OCI-LY3 (cell line): ENCODE measurements around the gene HTR1D.
"Not testable (repeated sequence)": the region's sequence is repeated elsewhere in the genome, so short reads cannot be mapped to it uniquely, and the experiment has no call there.

Experiments used
- EZH2phosphoT487 ChIP-seq: fragments of 200-600 bp; shearing (Covaris generic); IDR thresholded peaks from 2 replicates; pipeline ENCODE4 v1.6.1; 2018; ENCODE audit warnings: antibody characterized with exemption, mixed run types, low read depth
- TF ChIP-seq, protein P1 (sequence below): fragments of 200-600, 300-600 bp; sonication (generic); IDR thresholded peaks from 2 replicates; pipeline ENCODE4 v1.5.1; 2014; ENCODE audit warnings: antibody characterized with exemption, low read length, low read depth

DNA sequence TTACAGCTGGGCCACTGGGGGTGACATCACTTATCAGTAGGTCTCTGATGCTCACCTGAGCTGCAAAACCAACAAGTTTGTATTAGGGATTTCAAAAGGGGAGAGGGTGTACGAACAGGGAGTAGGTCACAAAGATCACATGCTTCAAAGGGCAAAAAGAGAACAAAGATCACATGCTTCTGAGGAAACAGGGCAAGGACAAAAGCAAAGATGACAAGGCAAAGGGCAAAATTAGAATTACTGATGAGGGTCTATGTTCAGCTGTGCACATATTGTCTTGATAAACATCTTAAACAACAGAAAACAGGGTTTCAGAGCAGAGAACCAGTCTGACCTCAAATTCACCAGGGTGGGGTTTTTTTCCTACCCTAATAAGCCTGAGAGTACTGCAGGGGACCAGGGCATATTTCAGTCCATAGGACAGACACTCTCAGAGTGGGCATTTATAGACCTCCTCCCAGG lies 6.2 kb upstream of the HTR1D start:
- TF ChIP-seq, protein P1, sequence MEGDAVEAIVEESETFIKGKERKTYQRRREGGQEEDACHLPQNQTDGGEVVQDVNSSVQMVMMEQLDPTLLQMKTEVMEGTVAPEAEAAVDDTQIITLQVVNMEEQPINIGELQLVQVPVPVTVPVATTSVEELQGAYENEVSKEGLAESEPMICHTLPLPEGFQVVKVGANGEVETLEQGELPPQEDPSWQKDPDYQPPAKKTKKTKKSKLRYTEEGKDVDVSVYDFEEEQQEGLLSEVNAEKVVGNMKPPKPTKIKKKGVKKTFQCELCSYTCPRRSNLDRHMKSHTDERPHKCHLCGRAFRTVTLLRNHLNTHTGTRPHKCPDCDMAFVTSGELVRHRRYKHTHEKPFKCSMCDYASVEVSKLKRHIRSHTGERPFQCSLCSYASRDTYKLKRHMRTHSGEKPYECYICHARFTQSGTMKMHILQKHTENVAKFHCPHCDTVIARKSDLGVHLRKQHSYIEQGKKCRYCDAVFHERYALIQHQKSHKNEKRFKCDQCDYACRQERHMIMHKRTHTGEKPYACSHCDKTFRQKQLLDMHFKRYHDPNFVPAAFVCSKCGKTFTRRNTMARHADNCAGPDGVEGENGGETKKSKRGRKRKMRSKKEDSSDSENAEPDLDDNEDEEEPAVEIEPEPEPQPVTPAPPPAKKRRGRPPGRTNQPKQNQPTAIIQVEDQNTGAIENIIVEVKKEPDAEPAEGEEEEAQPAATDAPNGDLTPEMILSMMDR: not testable (repeated sequence)
- TF ChIP-seq EZH2phosphoT487: not testable (repeated sequence)
